GM04503 (cell line): ENCODE measurements around the gene TEK.
A peak's percentile ranks its signal among the peaks of the same experiment; 100 is the strongest.

ENCODE experiments used
- DNase-seq: peaks from one replicate; pipeline ENCODE4 v3.0.0-alpha.2; 2012; ENCODE audit warnings: low read depth

TEK gene

GRCh38 chr9:27124151-27124550 lies 15.1 kb downstream of the TEK start:
- no peak for DNase-seq

DNA sequence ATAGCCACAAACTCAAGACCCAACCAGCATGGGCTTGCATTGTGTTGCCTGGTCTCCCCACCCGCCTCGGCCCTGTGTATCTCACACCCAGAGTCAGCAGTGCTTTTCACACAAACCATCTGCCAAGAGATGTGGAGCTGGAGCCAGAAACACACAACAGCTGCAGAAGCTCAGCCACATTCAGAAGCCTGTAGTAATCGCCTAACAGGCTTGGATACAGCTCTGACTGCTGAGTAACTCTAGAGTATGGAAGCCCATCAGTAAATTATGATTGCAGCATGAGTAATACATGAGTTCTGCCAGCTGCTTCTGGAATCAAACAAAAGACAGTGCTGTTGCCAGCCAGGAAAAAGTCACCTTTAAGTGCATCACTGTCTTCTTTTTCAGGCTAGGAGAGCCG lies 16.0 kb downstream of the TEK start:
- peak; percentile 81 for DNase-seq

- DNase-seq = no peak
Measured at GRCh38 chr9:27125936-27126335, 16.9 kb downstream of the TEK start.

- no peak for DNase-seq
Measured at GRCh38 chr9:27126670-27127069, 17.6 kb downstream of the TEK start.

DNA sequence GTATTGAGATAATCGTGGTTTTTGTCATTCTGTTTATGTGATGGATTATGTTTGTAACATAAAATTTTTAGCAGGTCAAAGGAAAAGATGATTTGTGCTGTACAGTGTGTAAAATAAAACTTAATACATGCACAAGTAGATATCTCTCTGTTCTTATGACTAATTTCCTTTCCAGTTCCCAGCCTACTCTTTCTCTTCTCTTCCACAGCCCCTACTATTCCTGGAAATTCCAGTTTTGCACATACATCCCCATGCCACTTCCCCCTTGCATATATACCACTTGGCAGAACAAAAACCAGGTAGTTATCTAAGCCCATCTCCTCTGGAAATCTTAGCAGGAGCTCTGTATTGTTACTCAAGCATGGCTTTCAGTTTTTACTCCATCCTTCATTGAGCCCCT lies 20.2 kb downstream of the TEK start:
- DNase-seq = no peak

- no peak for DNase-seq
Measured at GRCh38 chr9:27131731-27132130, 22.7 kb downstream of the TEK start.

- DNase-seq = no peak
Measured at GRCh38 chr9:27133817-27134216, 24.8 kb downstream of the TEK start.

DNA sequence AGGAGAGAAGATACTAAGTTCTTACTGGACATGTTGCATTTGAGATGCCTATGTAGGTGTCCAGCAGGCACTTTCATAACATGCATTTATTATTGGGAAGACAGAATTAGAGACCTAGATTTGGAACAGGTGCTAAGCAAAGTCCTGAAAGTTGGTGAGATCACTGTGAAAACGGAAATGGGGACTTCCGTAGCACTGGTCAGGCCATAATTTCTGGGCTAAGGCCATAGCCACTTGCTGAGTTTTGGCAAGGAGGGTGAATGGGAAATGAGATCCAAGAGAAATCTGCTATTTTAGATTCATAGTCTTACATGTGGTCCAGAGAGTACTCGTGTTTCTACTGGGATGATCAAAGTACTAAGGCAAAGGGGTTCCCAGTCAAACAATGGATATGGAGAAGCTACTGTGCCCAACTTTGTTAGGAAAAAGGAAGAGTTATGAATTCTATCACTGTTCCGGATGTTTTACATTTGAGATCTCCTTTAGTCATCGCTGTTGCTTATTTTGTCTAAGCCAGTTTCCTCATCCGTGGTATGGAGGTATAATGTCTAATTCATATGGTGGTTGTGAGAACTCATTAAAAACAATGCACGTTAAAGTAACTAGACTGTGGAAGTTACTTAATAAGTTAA lies 33.4 kb downstream of the TEK start:
- DNase-seq = no peak

- no peak for DNase-seq
Measured at GRCh38 chr9:27145143-27145542, 36.1 kb downstream of the TEK start.

- no peak for DNase-seq
Measured at GRCh38 chr9:27149651-27150050, 40.6 kb downstream of the TEK start.

- peak; percentile 42 for DNase-seq
Measured at GRCh38 chr9:27150746-27151406, 41.9 kb downstream of the TEK start.

- peak; percentile 24 for DNase-seq
Measured at GRCh38 chr9:27151693-27152404, 42.8 kb downstream of the TEK start.

DNA sequence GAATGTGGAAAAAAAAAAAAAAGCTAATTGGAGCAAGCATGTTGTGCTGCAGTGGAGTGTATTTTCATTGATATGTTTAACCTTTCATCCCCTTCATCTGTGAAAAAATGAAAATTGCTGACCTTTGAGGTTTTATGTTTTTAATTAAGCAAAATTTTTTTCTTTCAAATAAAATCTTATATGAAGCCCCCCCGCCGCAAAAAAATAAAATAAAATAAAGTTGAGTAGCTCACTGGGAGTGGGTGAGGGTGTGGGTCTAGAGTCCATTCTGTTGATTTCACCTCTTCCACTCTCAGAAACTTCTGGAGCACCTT lies 43.3 kb downstream of the TEK start:
- DNase-seq = no peak

GRCh38 chr9:27154908-27155307 lies 45.9 kb downstream of the TEK start:
- DNase-seq = peak; percentile 84

DNA sequence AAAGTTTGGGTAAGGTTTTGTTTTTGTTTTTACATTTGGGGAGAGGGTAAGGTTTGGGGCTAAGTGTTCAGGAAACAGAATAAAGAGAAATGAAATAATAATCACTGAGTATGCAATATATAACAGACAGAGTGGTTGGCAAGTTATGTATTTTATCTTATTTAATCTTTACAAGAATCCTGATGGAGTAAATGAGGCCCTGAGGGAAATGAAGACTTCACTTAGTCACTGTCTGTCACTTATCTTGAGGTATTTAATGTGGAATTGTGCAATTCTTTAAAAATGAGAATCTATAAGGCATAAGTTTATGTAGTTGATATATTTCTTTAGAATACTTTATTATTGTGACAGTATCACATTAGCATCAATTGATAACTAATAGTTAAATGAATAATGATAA lies 48.1 kb downstream of the TEK start:
- no peak for DNase-seq

DNA sequence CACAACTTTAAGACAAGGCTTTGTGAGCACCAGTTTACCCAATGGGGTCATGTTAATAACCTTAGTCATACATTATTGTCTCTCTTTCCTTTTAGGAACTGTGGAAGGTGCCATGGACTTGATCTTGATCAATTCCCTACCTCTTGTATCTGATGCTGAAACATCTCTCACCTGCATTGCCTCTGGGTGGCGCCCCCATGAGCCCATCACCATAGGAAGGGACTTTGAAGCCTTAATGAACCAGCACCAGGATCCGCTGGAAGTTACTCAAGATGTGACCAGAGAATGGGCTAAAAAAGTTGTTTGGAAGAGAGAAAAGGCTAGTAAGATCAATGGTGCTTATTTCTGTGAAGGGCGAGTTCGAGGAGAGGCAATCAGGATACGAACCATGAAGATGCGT lies 48.7 kb downstream of the TEK start:
- DNase-seq = no peak

DNA sequence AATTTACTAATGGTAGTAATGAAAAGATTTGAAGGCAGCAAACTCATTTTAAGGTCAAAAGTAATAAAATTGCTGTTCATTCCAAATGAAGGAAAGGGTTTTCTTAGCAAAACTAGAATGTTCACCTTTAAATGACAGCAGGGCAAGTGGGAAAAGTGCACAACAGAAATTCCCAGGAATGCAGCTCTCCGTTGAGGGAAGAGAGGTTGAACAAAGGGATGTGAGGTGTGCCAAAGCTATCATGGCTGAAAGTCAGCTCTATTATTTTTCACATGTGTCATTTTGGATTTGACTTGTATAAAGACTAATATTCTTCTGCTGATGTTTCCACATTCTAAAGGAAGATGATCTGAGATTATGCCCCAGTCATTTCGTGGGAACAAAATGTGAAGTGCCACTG lies 51.6 kb downstream of the TEK start:
- no peak for DNase-seq

GRCh38 chr9:27162045-27162444 lies 53.0 kb downstream of the TEK start:
- DNase-seq = no peak

GRCh38 chr9:27165068-27165467 lies 56.0 kb downstream of the TEK start:
- DNase-seq = no peak

DNA sequence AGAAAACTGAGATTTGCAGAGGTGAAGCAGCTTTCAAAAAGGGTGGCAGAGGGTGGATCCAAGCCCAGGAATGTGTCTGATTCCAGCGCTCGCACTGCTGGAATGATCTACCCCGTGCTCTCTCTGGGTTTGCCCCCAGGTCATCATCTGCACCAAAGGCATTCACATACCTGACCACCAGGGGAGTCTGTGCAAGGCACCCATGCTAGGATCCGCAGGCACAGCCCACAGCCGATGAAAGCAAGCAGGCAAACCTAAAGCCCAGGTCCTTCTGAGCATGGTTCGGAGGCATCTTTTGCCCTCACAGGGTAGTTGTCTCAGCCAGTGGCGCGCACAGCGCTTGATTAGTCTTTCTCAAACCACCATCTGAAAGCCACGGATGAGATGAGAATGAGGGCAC lies 56.6 kb downstream of the TEK start:
- DNase-seq = no peak

- DNase-seq = no peak
Measured at GRCh38 chr9:27168496-27168895, 59.5 kb downstream of the TEK start.

DNA sequence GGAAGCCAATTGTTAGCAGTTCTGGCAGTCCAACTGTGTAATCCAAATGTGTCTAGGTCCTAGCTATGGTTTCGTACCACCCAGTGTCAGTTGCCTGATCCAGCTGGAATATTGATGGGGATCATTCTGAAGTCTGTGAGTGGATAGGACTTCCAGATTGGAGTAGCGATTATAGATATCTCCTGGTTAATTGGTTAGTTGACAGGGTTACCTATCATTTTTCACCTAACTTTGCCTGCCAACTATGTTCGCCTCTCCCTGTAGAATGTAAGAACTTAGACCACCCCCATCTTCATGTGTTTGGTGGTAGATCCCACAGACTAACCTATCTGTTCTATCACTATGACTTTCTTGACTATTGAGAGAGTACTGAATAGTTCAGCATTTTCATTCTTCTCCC lies 59.9 kb downstream of the TEK start:
- no peak for DNase-seq

GRCh38 chr9:27176971-27177370 lies 67.9 kb downstream of the TEK start:
- DNase-seq = no peak
